ENCODE measurements around the gene MPST. TPM values are rescaled to one million over a fixed set of nuclear protein-coding genes. Genes with fewer than 3 reads are reported as not detected.

Gene MPST
- polyA plus RNA-seq, 1 donor (not counting 4 experiments of a cell fraction or from before 2014, with no cell fraction given): 23.5 TPM

DNA sequence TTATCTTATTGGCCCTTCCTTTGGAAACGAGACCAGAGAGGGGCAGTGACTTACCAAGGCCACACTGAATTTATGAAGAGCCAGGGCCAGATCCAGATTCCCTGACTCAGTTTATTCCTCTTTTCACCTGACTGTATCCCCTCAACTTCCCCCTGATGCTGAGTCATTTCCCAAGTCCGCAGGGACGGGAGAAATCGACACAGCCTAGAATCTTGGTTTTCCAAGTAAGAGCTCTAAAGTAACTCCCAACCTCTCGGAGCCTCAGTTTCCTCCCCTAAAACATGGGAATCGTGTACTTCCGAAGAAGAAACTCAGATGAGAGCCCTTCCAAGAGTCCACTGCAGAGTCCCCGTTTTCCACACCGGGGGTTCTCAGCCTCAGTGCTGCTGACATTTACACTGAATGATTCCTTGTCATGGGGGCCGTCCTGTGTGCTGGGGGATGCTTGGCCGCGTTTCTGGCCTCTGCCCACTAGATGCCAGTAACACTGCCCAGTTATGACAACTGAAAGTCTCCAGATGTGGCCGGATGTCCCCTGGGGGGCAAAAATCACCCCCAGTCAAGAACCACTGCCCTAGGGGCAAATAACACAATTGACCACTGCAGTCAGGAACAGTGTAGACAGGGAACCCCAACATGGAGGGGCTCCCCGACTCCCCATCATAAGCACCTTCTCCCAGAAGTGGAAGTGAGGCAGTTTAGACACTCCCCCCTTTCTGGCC is 11.2 kb downstream of the MPST start:
- Histone ChIP-seq H3K36me3 (ENCODE audit: control insufficient read depth in 2 of 2, extremely low read depth in 1 of 2, insufficient read depth in 2 of 2, low read length in 2 of 2) (peaks cover 8 to 16% of the 10 kb centered on the region in 2 experiments), H2AFZ (ENCODE audit: control insufficient read depth, low read length) (no peak overlapping the region), H3K79me2 (ENCODE audit: control insufficient read depth, insufficient read depth, low read length) (no peaks in the 10 kb centered on the region), H3K9ac (ENCODE audit: control insufficient read depth, extremely low read depth, insufficient read depth, low read length) (no peak overlapping the region), H3K9me1 (ENCODE audit: control insufficient read depth, extremely low read depth, insufficient read depth, low read length) (no peaks in the 10 kb centered on the region), H3K27me3 (ENCODE audit: control insufficient read depth, extremely low read depth, insufficient read depth, low read length) (no peaks in the 10 kb centered on the region), H3K4me2 (ENCODE audit: control insufficient read depth, extremely low read depth, insufficient read depth, low read depth, low read length) (no peak overlapping the region), H3K9me3 (ENCODE audit: control insufficient read depth, low read depth, low read length) (no peaks in the 10 kb centered on the region), H4K20me1 (ENCODE audit: control insufficient read depth, extremely low read depth, insufficient read depth, low read length) (no peaks in the 10 kb centered on the region), H3K4me1 (ENCODE audit: control insufficient read depth, extremely low read depth, insufficient read depth, low read length) (peaks cover 19% of the 10 kb centered on the region), H3K4me3 (ENCODE audit: control insufficient read depth in 2 of 3, extremely low read depth in 1 of 3, insufficient read depth in 2 of 3, low read depth in 1 of 3, low read length in 3 of 3) (no peak overlapping the region), H3K27ac (ENCODE audit: control insufficient read depth, insufficient read depth, low read length) (no peak overlapping the region)
- FAIRE-seq (no peak), DNase-seq (ENCODE audit: low read depth, low spot score) (no peak)
- TF ChIP-seq CTCF (optimal IDR thresholded peaks at IDR 0.05 in 1 of 3, IDR thresholded peaks at IDR 0.05 in 1 of 3, conservative IDR thresholded peaks at IDR 0.05 in 1 of 3; ENCODE audit: extremely low read depth in 1 of 3, insufficient read depth in 2 of 3, low read length in 3 of 3) (peak in 1 of 3 experiments; percentile 20), EZH2 (IDR thresholded peaks at IDR 0.05; ENCODE audit: low read length) (no peak)
- dilution Hi-C loops (cut with MboI; ENCODE audit: extremely low pct_ligation_motif_present, low sequenced_read_pairs): no loop called here

DNA sequence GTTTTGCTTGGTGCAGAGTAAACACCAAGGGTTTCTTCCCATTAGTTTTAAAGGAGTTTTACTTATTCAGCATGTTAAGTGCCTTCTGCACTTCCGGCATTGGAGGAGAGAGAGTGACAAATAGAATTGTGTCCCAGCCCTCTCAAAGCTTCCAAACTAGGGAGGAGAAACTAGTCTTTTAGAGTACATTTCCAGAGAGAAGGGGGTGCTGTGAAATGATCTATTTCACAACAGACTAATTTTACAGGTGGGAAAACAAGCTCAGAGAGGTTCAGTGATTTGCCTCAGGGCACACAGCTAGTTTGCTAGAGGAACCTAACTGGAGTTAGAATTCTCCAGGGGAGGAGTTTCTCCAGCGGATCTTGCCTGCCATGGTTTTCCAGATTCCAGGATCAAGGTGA is 12.6 kb downstream of the MPST start:
- H3K27me3 ChIP-seq (ENCODE audit: control insufficient read depth, extremely low read depth, insufficient read depth, low read length): no peaks in the 10 kb centered on the region
- peak overlapping the region; percentile 61 for H3K9ac ChIP-seq (ENCODE audit: control insufficient read depth, extremely low read depth, insufficient read depth, low read length)
- H3K4me1 ChIP-seq (ENCODE audit: control insufficient read depth, extremely low read depth, insufficient read depth, low read length): peaks cover 19% of the 10 kb centered on the region
- FAIRE-seq (peak; percentile 84), DNase-seq (ENCODE audit: low read depth, low spot score) (no peak)
- dilution Hi-C loops (cut with MboI; ENCODE audit: extremely low pct_ligation_motif_present, low sequenced_read_pairs): no loop called here
- peak overlapping the region in 2 of 3 experiments; percentile 31 to 57 for H3K4me3 ChIP-seq (ENCODE audit: control insufficient read depth in 2 of 3, extremely low read depth in 1 of 3, insufficient read depth in 2 of 3, low read depth in 1 of 3, low read length in 3 of 3)
- peaks cover 6 to 7% of the 10 kb centered on the region in 2 experiments for H3K36me3 ChIP-seq (ENCODE audit: control insufficient read depth in 2 of 2, extremely low read depth in 1 of 2, insufficient read depth in 2 of 2, low read length in 2 of 2)
- TF ChIP-seq CTCF (optimal IDR thresholded peaks at IDR 0.05 in 1 of 3, IDR thresholded peaks at IDR 0.05 in 1 of 3, conservative IDR thresholded peaks at IDR 0.05 in 1 of 3; ENCODE audit: extremely low read depth in 1 of 3, insufficient read depth in 2 of 3, low read length in 3 of 3): no peak
- no peak for TF ChIP-seq EZH2 (IDR thresholded peaks at IDR 0.05; ENCODE audit: low read length)
- no peaks in the 10 kb centered on the region for H3K9me3 ChIP-seq (ENCODE audit: control insufficient read depth, low read depth, low read length)
- peak overlapping the region; percentile 65 for H3K27ac ChIP-seq (ENCODE audit: control insufficient read depth, insufficient read depth, low read length)
- peak overlapping the region; percentile 36 for H2AFZ ChIP-seq (ENCODE audit: control insufficient read depth, low read length)
- no peaks in the 10 kb centered on the region for H3K79me2 ChIP-seq (ENCODE audit: control insufficient read depth, insufficient read depth, low read length)
- peak overlapping the region; percentile 82 for H3K4me2 ChIP-seq (ENCODE audit: control insufficient read depth, extremely low read depth, insufficient read depth, low read depth, low read length)
- no peaks in the 10 kb centered on the region for H4K20me1 ChIP-seq (ENCODE audit: control insufficient read depth, extremely low read depth, insufficient read depth, low read length)
- no peaks in the 10 kb centered on the region for H3K9me1 ChIP-seq (ENCODE audit: control insufficient read depth, extremely low read depth, insufficient read depth, low read length)

Data from keratinocyte (primary cell).